SK-N-MC (cell line): ENCODE data around the gene FRK.
"Not testable (repeated sequence)": the region's sequence is repeated elsewhere in the genome, so short reads cannot be mapped to it uniquely, and the experiment has no call there.

Experiments
- DNase-seq: peaks from one replicate; pipeline ENCODE4 v3.0.0-alpha.2; 2011; ENCODE audit warnings: low read depth, low spot score
- H3K27ac ChIP-seq: fragments of 200-600 bp; sonication (generic); 2 replicates; pipeline ENCODE4 v1.5.1; 2016; ENCODE audit warnings: mixed run types
- H3K36me3 ChIP-seq: fragments of 200-600 bp; sonication (generic); 2 replicates; pipeline ENCODE4 v1.6.1; 2017; ENCODE audit warnings: antibody characterized with exemption, low read length, mixed read lengths; ENCODE audit not compliant: insufficient read depth
- H3K4me3 ChIP-seq: fragments of 200-600 bp; sonication (generic); 2 replicates; pipeline ENCODE4 v1.5.1; 2016
- H3K9ac ChIP-seq: fragments of 200-600 bp; sonication (generic); 2 replicates; pipeline ENCODE4 v1.8.0; 2017; ENCODE audit warnings: mixed run types, mixed read lengths; ENCODE audit not compliant: insufficient read length
- H3K9me3 ChIP-seq: fragments of 200-600 bp; sonication (generic); 2 replicates; pipeline ENCODE4 v1.6.1; 2017; ENCODE audit warnings: low read depth, mild to moderate bottlenecking, antibody characterized with exemption, low read length, moderate library complexity, mixed read lengths
- EZH2 ChIP-seq: fragments of 200-600 bp; sonication (generic); IDR thresholded peaks from one replicate; pipeline ENCODE4 v1.6.1; 2017; ENCODE audit warnings: antibody characterized with exemption
- FOXP2 ChIP-seq: optimal IDR thresholded peaks from 2 replicates; pipeline ENCODE3; 2011; ENCODE audit warnings: mild to moderate bottlenecking, moderate library complexity; ENCODE audit not compliant: insufficient read depth; ENCODE audit errors: extremely low read length, control extremely low read depth
- POLR2AphosphoS5 ChIP-seq: IDR thresholded peaks from 2 replicates; pipeline ENCODE4 v1.6.1; 2012; ENCODE audit warnings: mild to moderate bottlenecking, low read depth, low read length, borderline replicate concordance

Gene FRK

GRCh38 chr6:115932481-115932880, 128.2 kb downstream of the FRK start:
- no peaks in the 10 kb centered on the region for H3K36me3 ChIP-seq
- H3K9ac ChIP-seq, result no peak overlapping the region
- H3K9me3 ChIP-seq, result no peaks in the 10 kb centered on the region
- H3K4me3 ChIP-seq, result peak overlapping the region; percentile 54
- peak; percentile 64; the same call in 1 of the 2 replicates for TF ChIP-seq POLR2AphosphoS5
- no peak for TF ChIP-seq EZH2
- peak; percentile 76 for TF ChIP-seq FOXP2
- DNase-seq, result peak; percentile 91
- H3K27ac ChIP-seq, result peak overlapping the region; percentile 90

DNA sequence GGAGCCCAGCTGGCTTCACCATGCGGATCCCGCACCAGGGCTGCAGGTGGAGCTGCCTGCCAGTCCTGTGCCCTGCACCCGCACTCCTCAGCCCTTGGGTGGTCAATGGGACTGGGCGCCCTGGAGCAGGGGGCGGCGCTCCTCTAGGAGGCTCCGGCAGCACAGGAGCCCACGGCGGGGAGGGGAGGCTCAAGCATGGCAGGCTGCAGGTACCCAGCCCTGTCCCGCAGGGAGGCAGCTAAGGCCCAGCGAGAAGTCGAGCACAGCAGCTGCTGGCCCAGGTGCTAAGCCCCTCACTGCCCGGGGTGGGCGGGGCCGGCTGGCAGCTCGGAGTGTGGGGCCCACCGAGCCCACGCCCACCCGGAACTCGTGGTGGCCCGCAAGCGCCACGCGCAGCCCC, 132.7 kb downstream of the FRK start:
- not testable (repeated sequence) for DNase-seq, H3K27ac ChIP-seq, H3K9ac ChIP-seq, H3K36me3 ChIP-seq, H3K9me3 ChIP-seq, H3K4me3 ChIP-seq

GRCh38 chr6:115922971-115923370, 137.7 kb downstream of the FRK start:
- Histone ChIP-seq H3K27ac (no peak overlapping the region), H3K36me3 (no peaks in the 10 kb centered on the region), H3K9me3 (no peaks in the 10 kb centered on the region), H3K4me3 (no peak overlapping the region), H3K9ac (no peak overlapping the region)
- no peak for DNase-seq
- no peak for TF ChIP-seq POLR2AphosphoS5
- no peak for TF ChIP-seq EZH2
- TF ChIP-seq FOXP2, result no peak

DNA sequence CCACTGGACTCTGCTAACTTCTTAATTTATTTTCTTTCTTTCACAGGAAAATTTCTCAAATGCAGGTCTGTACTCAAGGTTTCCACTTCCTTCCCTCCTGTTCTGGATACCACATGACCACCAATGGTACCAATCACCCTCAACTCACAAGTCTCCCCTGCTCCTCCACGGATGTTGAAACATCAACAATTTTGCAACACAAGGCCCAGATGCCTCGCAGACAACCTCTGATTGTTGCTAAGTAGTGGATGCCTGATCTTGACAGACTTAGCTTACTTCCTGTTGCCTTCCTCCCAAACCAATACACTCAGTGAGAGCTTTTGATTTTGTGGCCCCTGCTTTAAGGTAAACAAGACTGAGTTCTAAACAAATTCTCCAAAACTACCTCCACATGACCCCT, 146.6 kb downstream of the FRK start:
- TF ChIP-seq POLR2AphosphoS5 (no peak), FOXP2 (no peak), EZH2 (no peak)
- H3K9ac ChIP-seq, result no peak overlapping the region
- no peak for DNase-seq
- H3K4me3 ChIP-seq, result no peak overlapping the region
- no peak overlapping the region for H3K27ac ChIP-seq
- H3K36me3 ChIP-seq, result no peaks in the 10 kb centered on the region
- H3K9me3 ChIP-seq, result no peaks in the 10 kb centered on the region

DNA sequence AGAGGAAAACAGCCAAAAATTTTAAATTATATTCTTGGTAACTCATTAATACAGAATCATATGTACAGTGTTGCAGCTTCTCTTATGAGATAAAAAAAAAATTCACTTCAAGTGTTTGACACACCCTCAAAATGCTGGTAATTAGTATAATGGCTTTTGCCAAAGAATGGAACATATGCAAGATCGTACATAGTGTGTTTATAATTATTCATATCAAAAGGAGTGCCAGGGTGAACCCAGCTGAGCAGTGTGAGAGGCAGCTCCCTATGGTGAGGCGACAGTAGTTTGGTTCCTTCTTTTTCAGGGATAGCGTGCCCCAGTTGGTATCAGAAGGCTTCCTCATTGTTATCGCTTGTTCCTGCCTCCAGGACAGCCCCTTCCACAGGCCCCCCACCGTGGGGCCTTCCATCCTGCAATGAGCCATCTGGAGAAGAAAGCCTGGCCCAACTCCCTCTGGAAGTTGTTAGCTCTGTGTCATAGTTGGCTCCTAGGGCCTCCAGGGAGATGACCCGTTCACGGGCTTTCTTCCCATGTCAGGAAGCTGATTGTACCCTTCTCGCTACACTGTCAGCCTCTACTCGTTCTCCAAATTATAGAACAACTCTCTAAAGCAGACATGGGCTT, 150.7 kb downstream of the FRK start:
- Histone ChIP-seq H3K27ac (no peak overlapping the region), H3K9me3 (no peaks in the 10 kb centered on the region), H3K36me3 (no peaks in the 10 kb centered on the region), H3K9ac (no peak overlapping the region), H3K4me3 (no peak overlapping the region)
- DNase-seq, result no peak
- TF ChIP-seq FOXP2, result no peak
- no peak for TF ChIP-seq EZH2
- no peak for TF ChIP-seq POLR2AphosphoS5

DNA sequence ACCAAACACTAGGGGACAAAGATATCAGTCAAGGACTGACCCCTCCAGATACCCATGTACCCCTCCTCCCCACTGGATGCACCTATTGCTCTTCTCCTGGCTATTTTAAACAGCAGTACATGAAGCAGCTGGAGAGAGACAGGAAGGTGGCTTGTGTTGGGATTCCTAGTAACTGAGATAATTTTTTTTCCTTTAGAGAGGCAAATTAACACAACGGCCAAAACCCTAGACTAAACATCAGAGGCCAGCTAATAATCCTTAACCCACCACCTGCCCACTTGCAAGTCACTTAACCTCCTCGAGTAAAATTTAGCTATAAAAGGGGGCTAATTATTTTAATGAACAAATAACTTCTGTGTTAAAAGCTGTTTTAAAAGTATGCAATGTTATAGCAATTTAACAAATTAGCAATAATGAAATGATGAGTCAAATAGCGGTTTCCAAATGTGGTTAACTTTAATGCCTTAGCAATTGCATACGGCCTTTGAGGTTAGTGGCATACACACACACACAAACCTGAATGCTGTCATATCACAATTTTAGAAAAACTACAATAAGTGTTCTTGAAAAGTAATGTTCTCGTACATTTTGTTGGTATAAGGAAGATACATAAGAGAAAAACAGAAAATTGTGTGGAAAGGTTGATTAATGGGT, 151.7 kb downstream of the FRK start:
- Histone ChIP-seq H3K9me3 (no peaks in the 10 kb centered on the region), H3K9ac (no peak overlapping the region), H3K27ac (no peak overlapping the region), H3K36me3 (no peaks in the 10 kb centered on the region), H3K4me3 (no peak overlapping the region)
- DNase-seq, result no peak
- TF ChIP-seq FOXP2 (no peak), EZH2 (no peak), POLR2AphosphoS5 (no peak)

GRCh38 chr6:115905471-115905870, 155.2 kb downstream of the FRK start:
- no peak overlapping the region for H3K9ac ChIP-seq
- no peak overlapping the region for H3K4me3 ChIP-seq

DNA sequence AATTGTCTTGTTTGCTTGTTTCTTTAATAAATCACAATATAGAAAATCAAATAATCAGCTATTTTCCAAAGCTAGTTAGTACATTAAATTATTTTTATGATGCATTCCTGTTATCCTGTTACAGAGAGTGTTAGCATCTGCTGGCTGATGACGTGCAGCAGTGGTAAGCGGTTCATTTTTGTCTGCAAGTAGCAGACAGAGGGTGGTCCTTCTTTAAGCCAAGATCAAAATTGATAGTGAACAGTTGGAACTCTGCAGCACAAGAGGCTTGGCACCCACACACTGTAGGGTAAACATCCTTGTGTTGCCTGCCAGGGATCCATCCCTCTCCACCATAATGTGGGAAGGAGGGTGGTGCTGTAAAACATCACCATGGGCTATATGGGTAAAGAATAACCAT, 158.3 kb downstream of the FRK start:
- TF ChIP-seq FOXP2, result no peak
- TF ChIP-seq POLR2AphosphoS5, result no peak
- no peak for TF ChIP-seq EZH2
- Histone ChIP-seq H3K9me3 (no peaks in the 10 kb centered on the region), H3K36me3 (no peaks in the 10 kb centered on the region), H3K9ac (no peak overlapping the region), H3K27ac (no peak overlapping the region), H3K4me3 (no peak overlapping the region)
- no peak for DNase-seq

More at GRCh38 chr6:115905471-115905870, 155.2 kb downstream of the FRK start:
- no peak for TF ChIP-seq POLR2AphosphoS5
- H3K9me3 ChIP-seq, result no peaks in the 10 kb centered on the region
- DNase-seq, result no peak
- H3K27ac ChIP-seq, result no peak overlapping the region
- H3K36me3 ChIP-seq, result no peaks in the 10 kb centered on the region

GRCh38 chr6:115901896-115902295, 158.8 kb downstream of the FRK start:
- TF ChIP-seq POLR2AphosphoS5 (no peak), FOXP2 (no peak), EZH2 (no peak)
- H3K4me3 ChIP-seq, result no peak overlapping the region
- H3K9ac ChIP-seq, result no peak overlapping the region
- no peaks in the 10 kb centered on the region for H3K36me3 ChIP-seq
- H3K27ac ChIP-seq, result no peak overlapping the region
- no peaks in the 10 kb centered on the region for H3K9me3 ChIP-seq
- DNase-seq, result no peak
